ENCODE results near the gene BSN.
A peak's percentile ranks its signal among the peaks of the same experiment; 100 is the strongest.

BSN gene

GRCh38 chr3:49536875-49537533 is 17.3 kb upstream of the BSN start:
- Histone ChIP-seq H3K79me2 (ENCODE audit: insufficient read depth, low read depth) (no peaks in the 10 kb centered on the region), H3K9ac (no peak overlapping the region), H4K20me1 (ENCODE audit: insufficient read depth) (no peaks in the 10 kb centered on the region), H3K27me3 (ENCODE audit: insufficient read depth, low read depth) (no peaks in the 10 kb centered on the region), H2AFZ (ENCODE audit: low read depth) (no peak overlapping the region), H3K36me3 (ENCODE audit: insufficient read depth) (no peaks in the 10 kb centered on the region), H3K4me3 (IDR thresholded peaks at IDR 0.05; ENCODE audit: insufficient read depth, low read depth, low read length) (no peak overlapping the region), H3K4me2 (no peak overlapping the region), H3K27ac (no peak overlapping the region), H3K4me1 (ENCODE audit: low read depth, poor library complexity, severe bottlenecking) (peaks cover 2% of the 10 kb centered on the region)
- TF ChIP-seq CTCF (conservative IDR thresholded peaks at IDR 0.05; ENCODE audit: low read depth, low read length): no peak

GRCh38 chr3:49539659-49540560 is 14.4 kb upstream of the BSN start:
- no peaks in the 10 kb centered on the region for H3K79me2 ChIP-seq (ENCODE audit: insufficient read depth, low read depth)
- H3K4me2 ChIP-seq: peak overlapping the region; percentile 71
- no peak overlapping the region for H3K4me3 ChIP-seq (IDR thresholded peaks at IDR 0.05; ENCODE audit: insufficient read depth, low read depth, low read length)
- H3K27ac ChIP-seq: no peak overlapping the region
- no peaks in the 10 kb centered on the region for H3K36me3 ChIP-seq (ENCODE audit: insufficient read depth)
- peak overlapping the region; percentile 25; the same call in 1 of the 2 replicates for H3K9ac ChIP-seq
- H3K4me1 ChIP-seq (ENCODE audit: low read depth, poor library complexity, severe bottlenecking): peaks cover 2% of the 10 kb centered on the region
- TF ChIP-seq CTCF (conservative IDR thresholded peaks at IDR 0.05; ENCODE audit: low read depth, low read length): peak; percentile 63
- peak overlapping the region; percentile 75 for H2AFZ ChIP-seq (ENCODE audit: low read depth)
- no peaks in the 10 kb centered on the region for H4K20me1 ChIP-seq (ENCODE audit: insufficient read depth)
- no peaks in the 10 kb centered on the region for H3K27me3 ChIP-seq (ENCODE audit: insufficient read depth, low read depth)

GRCh38 chr3:49552087-49552486 is 2.2 kb upstream of the BSN start:
- Histone ChIP-seq H3K4me1 (ENCODE audit: low read depth, poor library complexity, severe bottlenecking) (no peaks in the 10 kb centered on the region), H3K4me3 (IDR thresholded peaks at IDR 0.05; ENCODE audit: insufficient read depth, low read depth, low read length) (no peak overlapping the region), H4K20me1 (ENCODE audit: insufficient read depth) (no peaks in the 10 kb centered on the region), H3K9ac (no peak overlapping the region), H3K36me3 (ENCODE audit: insufficient read depth) (no peaks in the 10 kb centered on the region), H3K27ac (no peak overlapping the region), H3K4me2 (no peak overlapping the region), H3K79me2 (ENCODE audit: insufficient read depth, low read depth) (no peaks in the 10 kb centered on the region), H2AFZ (ENCODE audit: low read depth) (no peak overlapping the region), H3K27me3 (ENCODE audit: insufficient read depth, low read depth) (peaks cover 21% of the 10 kb centered on the region; the same call in 1 of the 2 replicates)
- TF ChIP-seq CTCF (conservative IDR thresholded peaks at IDR 0.05; ENCODE audit: low read depth, low read length): no peak

- no peaks in the 10 kb centered on the region for H4K20me1 ChIP-seq (ENCODE audit: insufficient read depth)
- no peaks in the 10 kb centered on the region for H3K79me2 ChIP-seq (ENCODE audit: insufficient read depth, low read depth)
- H3K4me1 ChIP-seq (ENCODE audit: low read depth, poor library complexity, severe bottlenecking): no peaks in the 10 kb centered on the region
- no peak overlapping the region; the same call in 1 of the 2 replicates for H3K4me2 ChIP-seq
- H3K27ac ChIP-seq: no peak overlapping the region
- no peaks in the 10 kb centered on the region for H3K36me3 ChIP-seq (ENCODE audit: insufficient read depth)
- no peak overlapping the region for H3K9ac ChIP-seq
- no peak overlapping the region for H2AFZ ChIP-seq (ENCODE audit: low read depth)
- peaks cover 28% of the 10 kb centered on the region; the same call in 1 of the 2 replicates for H3K27me3 ChIP-seq (ENCODE audit: insufficient read depth, low read depth)
- no peak for TF ChIP-seq CTCF (conservative IDR thresholded peaks at IDR 0.05; ENCODE audit: low read depth, low read length)
- H3K4me3 ChIP-seq (IDR thresholded peaks at IDR 0.05; ENCODE audit: insufficient read depth, low read depth, low read length): peak overlapping the region; percentile 30
Observed at GRCh38 chr3:49553324-49553691, 969 bp upstream of the BSN start.

Data from KMS-11 (cell line).